ENCODE measurements around the gene CHRNB2. TPM values are rescaled to one million over a fixed set of nuclear protein-coding genes. Genes with fewer than 3 reads are reported as not detected.

Gene CHRNB2
- total RNA-seq, 2 donors from 2014 or later = 0.18 to 0.55 TPM

GRCh38 chr1:154558720-154559465 lies 8.7 kb upstream of the CHRNB2 start:
- Mint-ChIP-seq H3K27me3 (ENCODE audit: insufficient read depth) (no peaks in the 10 kb centered on the region), H3K4me3 (peak overlapping the region; percentile 78), H3K9me3 (no peaks in the 10 kb centered on the region), H3K27ac (peak overlapping the region; percentile 90), H3K4me1 (peaks cover 35% of the 10 kb centered on the region), H3K36me3 (ENCODE audit: low read depth) (peaks cover 24% of the 10 kb centered on the region)
- no peak for TF ChIP-seq CTCF (conservative IDR thresholded peaks at IDR 0.05)
- H3K9me3 ChIP-seq (ENCODE audit: control insufficient read depth, low read length) = no peaks in the 10 kb centered on the region
- 7 to 9% methylated on average over 24 to 56 of the region's 57 CpGs for WGBS, 2 experiments (ENCODE audit: insufficient coverage in 1 of 2, insufficient read length in 1 of 2)
- peak; percentile 98 for DNase-seq
- peak overlapping the region; percentile 74 for H3K4me3 ChIP-seq (ENCODE audit: low read length)
- no peaks in the 10 kb centered on the region for H3K27me3 ChIP-seq (ENCODE audit: control insufficient read depth, insufficient read depth, low read length, poor library complexity, severe bottlenecking)
- peaks cover 22% of the 10 kb centered on the region for H3K36me3 ChIP-seq (ENCODE audit: control insufficient read depth, insufficient read depth, low read length)
- H3K9ac ChIP-seq (ENCODE audit: extremely low read depth, low read length, poor library complexity, severe bottlenecking) = peak overlapping the region; percentile 33
- H3K4me1 ChIP-seq (ENCODE audit: control insufficient read depth, insufficient read depth, low read length) = peaks cover 12% of the 10 kb centered on the region
- H3K27ac ChIP-seq (ENCODE audit: low read depth, low read length) = peak overlapping the region; percentile 85

- no peak overlapping the region for H3K9ac ChIP-seq (ENCODE audit: extremely low read depth, low read length, poor library complexity, severe bottlenecking)
These were observed 8.0 kb upstream of the CHRNB2 start for GRCh38 chr1:154559466-154560044.

GRCh38 chr1:154565876-154566275 lies 1.7 kb upstream of the CHRNB2 start:
- peaks cover 47% of the 10 kb centered on the region for H3K27me3 ChIP-seq (ENCODE audit: control insufficient read depth, insufficient read depth, low read length, poor library complexity, severe bottlenecking)

More at GRCh38 chr1:154559466-154560044, 8.0 kb upstream of the CHRNB2 start:
- 17 to 19% methylated on average over 12 to 13 of the region's 13 CpGs for WGBS, 2 experiments (ENCODE audit: insufficient coverage in 1 of 2, insufficient read length in 1 of 2)
- peak; percentile 97 for TF ChIP-seq CTCF (conservative IDR thresholded peaks at IDR 0.05)
- Mint-ChIP-seq H3K4me1 (peaks cover 35% of the 10 kb centered on the region), H3K27me3 (ENCODE audit: insufficient read depth) (no peaks in the 10 kb centered on the region), H3K9me3 (no peaks in the 10 kb centered on the region), H3K4me3 (peak overlapping the region; percentile 78), H3K27ac (peak overlapping the region; percentile 90), H3K36me3 (ENCODE audit: low read depth) (peaks cover 19% of the 10 kb centered on the region)
- Histone ChIP-seq H3K9me3 (ENCODE audit: control insufficient read depth, low read length) (no peaks in the 10 kb centered on the region), H3K36me3 (ENCODE audit: control insufficient read depth, insufficient read depth, low read length) (peaks cover 15% of the 10 kb centered on the region), H3K4me3 (ENCODE audit: low read length) (peak overlapping the region; percentile 74), H3K4me1 (ENCODE audit: control insufficient read depth, insufficient read depth, low read length) (peaks cover 12% of the 10 kb centered on the region), H3K27me3 (ENCODE audit: control insufficient read depth, insufficient read depth, low read length, poor library complexity, severe bottlenecking) (no peaks in the 10 kb centered on the region), H3K27ac (ENCODE audit: low read depth, low read length) (peak overlapping the region; percentile 85)
- peak; percentile 96 for DNase-seq

More at GRCh38 chr1:154565876-154566275, 1.7 kb upstream of the CHRNB2 start:
- no peaks in the 10 kb centered on the region for H3K36me3 Mint-ChIP-seq (ENCODE audit: low read depth)
- H3K27ac Mint-ChIP-seq = no peak overlapping the region
- WGBS, 2 experiments (ENCODE audit: insufficient coverage in 1 of 2, insufficient read length in 1 of 2) = 92 to 94% methylated on average over 5 to 6 of the region's 6 CpGs
- H3K9ac ChIP-seq (ENCODE audit: extremely low read depth, low read length, poor library complexity, severe bottlenecking) = no peak overlapping the region
- no peaks in the 10 kb centered on the region for H3K9me3 ChIP-seq (ENCODE audit: control insufficient read depth, low read length)
- H3K9me3 Mint-ChIP-seq = no peaks in the 10 kb centered on the region
- peaks cover 33% of the 10 kb centered on the region for H3K27me3 Mint-ChIP-seq (ENCODE audit: insufficient read depth)
- no peak overlapping the region for H3K4me3 ChIP-seq (ENCODE audit: low read length)
- no peak overlapping the region for H3K27ac ChIP-seq (ENCODE audit: low read depth, low read length)
- no peak for DNase-seq
- H3K4me1 ChIP-seq (ENCODE audit: control insufficient read depth, insufficient read depth, low read length) = no peaks in the 10 kb centered on the region
- peaks cover 17% of the 10 kb centered on the region for H3K4me1 Mint-ChIP-seq
- H3K36me3 ChIP-seq (ENCODE audit: control insufficient read depth, insufficient read depth, low read length) = no peaks in the 10 kb centered on the region
- TF ChIP-seq CTCF (conservative IDR thresholded peaks at IDR 0.05) = no peak
- no peak overlapping the region for H3K4me3 Mint-ChIP-seq
